ENCODE data around the gene PRSS57. TPM values are rescaled to one million over a fixed set of nuclear protein-coding genes. Genes with fewer than 3 reads are reported as not detected.

The PRSS57 gene
- total RNA-seq, 1 experiment from 2014 or later, result not detected

DNA sequence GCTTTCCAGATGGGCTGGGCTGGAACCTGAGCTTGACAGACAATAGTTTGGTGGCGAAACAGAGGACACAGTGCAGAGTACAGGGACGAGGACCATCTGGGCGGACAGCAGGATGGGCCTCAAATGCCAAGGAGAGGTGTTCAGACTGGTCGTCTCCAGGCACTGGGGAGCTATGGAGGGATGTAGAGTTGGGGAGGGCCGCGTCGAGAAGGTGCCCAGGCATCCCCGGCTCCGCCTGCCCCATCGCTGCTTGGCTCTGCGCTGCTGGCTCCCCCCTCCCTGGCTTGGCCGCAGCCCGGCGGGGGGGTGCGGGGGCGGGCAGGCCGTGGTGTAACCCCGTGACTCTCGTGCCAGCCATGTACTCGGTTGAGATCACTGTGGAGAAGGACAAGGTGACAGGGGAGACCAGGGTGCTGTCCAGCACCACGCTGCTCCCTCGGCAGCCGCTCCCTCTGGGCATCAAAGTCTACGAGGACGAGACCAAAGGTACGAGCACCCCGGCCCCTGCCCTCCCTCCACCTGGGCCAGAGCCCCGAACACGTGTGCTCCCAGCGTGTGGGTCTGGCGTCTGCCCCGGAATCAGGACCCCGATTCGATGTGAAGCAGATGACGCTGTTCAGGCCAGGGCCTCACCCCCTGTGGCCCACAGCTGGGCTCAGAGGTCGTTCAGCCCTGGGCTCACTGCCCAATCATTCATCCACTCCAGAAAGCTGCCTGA is 44.9 kb upstream of the PRSS57 start:
- Mint-ChIP-seq H3K4me1 (ENCODE audit: insufficient read depth, unreplicated experiment) (no peaks in the 10 kb centered on the region), H3K27ac (ENCODE audit: low read depth, unreplicated experiment) (no peak overlapping the region), H3K36me3 (ENCODE audit: insufficient read depth, unreplicated experiment) (peaks cover 6% of the 10 kb centered on the region), H3K9me3 (ENCODE audit: unreplicated experiment) (no peaks in the 10 kb centered on the region), H3K4me3 (ENCODE audit: unreplicated experiment) (no peak overlapping the region), H3K27me3 (ENCODE audit: insufficient read depth, unreplicated experiment) (no peaks in the 10 kb centered on the region)
- DNase-seq (ENCODE audit: unreplicated experiment), result no peak
- intact Hi-C loops (cut with micrococcal nuclease), result no loop called here
- POLR2A ChIA-PET, result no interaction called here
- TF ChIP-seq, protein P1, sequence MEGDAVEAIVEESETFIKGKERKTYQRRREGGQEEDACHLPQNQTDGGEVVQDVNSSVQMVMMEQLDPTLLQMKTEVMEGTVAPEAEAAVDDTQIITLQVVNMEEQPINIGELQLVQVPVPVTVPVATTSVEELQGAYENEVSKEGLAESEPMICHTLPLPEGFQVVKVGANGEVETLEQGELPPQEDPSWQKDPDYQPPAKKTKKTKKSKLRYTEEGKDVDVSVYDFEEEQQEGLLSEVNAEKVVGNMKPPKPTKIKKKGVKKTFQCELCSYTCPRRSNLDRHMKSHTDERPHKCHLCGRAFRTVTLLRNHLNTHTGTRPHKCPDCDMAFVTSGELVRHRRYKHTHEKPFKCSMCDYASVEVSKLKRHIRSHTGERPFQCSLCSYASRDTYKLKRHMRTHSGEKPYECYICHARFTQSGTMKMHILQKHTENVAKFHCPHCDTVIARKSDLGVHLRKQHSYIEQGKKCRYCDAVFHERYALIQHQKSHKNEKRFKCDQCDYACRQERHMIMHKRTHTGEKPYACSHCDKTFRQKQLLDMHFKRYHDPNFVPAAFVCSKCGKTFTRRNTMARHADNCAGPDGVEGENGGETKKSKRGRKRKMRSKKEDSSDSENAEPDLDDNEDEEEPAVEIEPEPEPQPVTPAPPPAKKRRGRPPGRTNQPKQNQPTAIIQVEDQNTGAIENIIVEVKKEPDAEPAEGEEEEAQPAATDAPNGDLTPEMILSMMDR (IDR thresholded peaks at IDR 0.05; ENCODE audit: unreplicated experiment), result no peak
- BruUV-seq (replicated peaks), result no TSS peak
- CTCF ChIA-PET, result interaction anchor here (0.6 to 0.7 kb wide), 6 partner anchors 28 to 1207 kb away, joined by 3 to 4 read pairs (median 3); no protein-coding TSS in a partner anchor

DNA sequence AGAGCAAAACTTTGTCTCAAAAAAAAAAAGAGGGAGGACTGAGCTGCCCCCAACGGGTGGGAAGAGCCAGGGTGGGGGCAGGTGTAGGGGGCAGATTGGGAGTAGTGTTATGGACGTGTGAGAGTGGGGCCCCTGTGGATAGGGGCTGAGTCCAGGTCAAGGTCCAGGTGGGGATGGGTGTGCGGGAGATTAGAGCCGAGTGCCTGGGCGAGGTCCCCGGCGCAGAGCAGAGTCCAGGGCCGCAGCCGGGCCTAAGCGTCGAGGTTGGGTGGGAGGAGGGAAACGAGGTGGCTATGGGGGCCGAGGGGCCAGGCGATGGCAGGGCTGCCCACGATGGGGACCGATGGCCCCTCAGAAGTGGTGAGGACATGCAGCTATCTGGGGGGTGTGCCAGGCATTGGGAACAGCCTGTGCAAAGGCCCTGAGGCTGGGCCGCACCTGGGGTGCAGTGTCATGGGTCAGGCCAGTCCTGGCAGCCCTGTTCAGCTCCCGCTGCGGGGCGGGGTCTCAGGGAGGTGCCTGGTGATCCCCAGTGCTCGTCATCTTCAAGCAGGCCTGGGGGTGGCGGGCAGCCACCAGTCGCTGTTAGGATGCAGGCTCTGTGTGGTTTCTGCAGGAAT is 43.4 kb upstream of the PRSS57 start:
- Mint-ChIP-seq H3K4me3 (ENCODE audit: unreplicated experiment) (no peak overlapping the region), H3K36me3 (ENCODE audit: insufficient read depth, unreplicated experiment) (peaks cover 6% of the 10 kb centered on the region), H3K27me3 (ENCODE audit: insufficient read depth, unreplicated experiment) (no peaks in the 10 kb centered on the region), H3K27ac (ENCODE audit: low read depth, unreplicated experiment) (no peak overlapping the region), H3K4me1 (ENCODE audit: insufficient read depth, unreplicated experiment) (no peaks in the 10 kb centered on the region), H3K9me3 (ENCODE audit: unreplicated experiment) (no peaks in the 10 kb centered on the region)
- ChIA-PET CTCF (interaction anchor here (1.1 kb wide), 1 partner anchor 263 kb away, joined by 3 read pairs; no protein-coding TSS in a partner anchor), POLR2A (no interaction called here)
- intact Hi-C loops (cut with micrococcal nuclease), result no loop called here
- TF ChIP-seq, protein P1 (IDR thresholded peaks at IDR 0.05; ENCODE audit: unreplicated experiment), result no peak
- no peak for DNase-seq (ENCODE audit: unreplicated experiment)
- BruUV-seq (replicated peaks), result no TSS peak

DNA sequence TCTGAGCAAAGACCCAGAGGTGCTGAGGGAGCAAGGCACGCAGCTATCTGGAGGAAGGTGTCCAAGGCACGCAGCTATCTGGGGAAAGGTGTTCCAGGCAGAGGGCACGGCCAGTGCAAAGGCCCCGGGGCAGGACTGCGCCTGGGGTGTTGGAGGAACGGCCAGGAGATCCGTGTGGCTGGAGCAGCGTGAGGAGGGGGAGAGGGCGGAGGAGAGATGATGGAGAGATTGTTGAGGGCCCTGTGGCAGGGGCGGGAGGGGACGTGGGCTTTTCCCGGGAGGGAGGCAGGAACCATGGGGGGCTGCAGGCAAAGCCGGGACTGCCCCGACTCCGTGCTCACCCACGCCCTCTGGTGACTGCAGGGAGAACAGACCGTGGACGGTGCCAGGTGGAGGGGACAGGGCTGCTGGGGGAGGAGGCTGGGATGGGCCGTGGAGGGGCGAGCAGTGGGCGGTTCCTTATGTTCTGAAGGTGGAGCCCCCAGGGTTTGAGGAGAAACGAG is 42.4 kb upstream of the PRSS57 start:
- TF ChIP-seq, protein P1 (IDR thresholded peaks at IDR 0.05; ENCODE audit: unreplicated experiment), result peak; percentile 52
- intact Hi-C loops (cut with micrococcal nuclease), result no loop called here
- no peaks in the 10 kb centered on the region for H3K9me3 Mint-ChIP-seq (ENCODE audit: unreplicated experiment)
- DNase-seq (ENCODE audit: unreplicated experiment), result peak; percentile 47
- H3K27me3 Mint-ChIP-seq (ENCODE audit: insufficient read depth, unreplicated experiment), result no peaks in the 10 kb centered on the region
- H3K36me3 Mint-ChIP-seq (ENCODE audit: insufficient read depth, unreplicated experiment), result peaks cover 6% of the 10 kb centered on the region
- BruUV-seq (replicated peaks), result no TSS peak
- H3K27ac Mint-ChIP-seq (ENCODE audit: low read depth, unreplicated experiment), result no peak overlapping the region
- POLR2A ChIA-PET, result interaction anchor here (0.5 to 1.3 kb wide), 5 partner anchors 15 to 206 kb away, joined by 3 to 4 read pairs (median 3); no protein-coding TSS in a partner anchor
- CTCF ChIA-PET, result interaction anchor here (0.6 to 1.1 kb wide), 3 partner anchors 9 to 53 kb away, joined by 3 read pairs; no protein-coding TSS in a partner anchor
- peaks cover 5% of the 10 kb centered on the region for H3K4me1 Mint-ChIP-seq (ENCODE audit: insufficient read depth, unreplicated experiment)
- H3K4me3 Mint-ChIP-seq (ENCODE audit: unreplicated experiment), result no peak overlapping the region

DNA sequence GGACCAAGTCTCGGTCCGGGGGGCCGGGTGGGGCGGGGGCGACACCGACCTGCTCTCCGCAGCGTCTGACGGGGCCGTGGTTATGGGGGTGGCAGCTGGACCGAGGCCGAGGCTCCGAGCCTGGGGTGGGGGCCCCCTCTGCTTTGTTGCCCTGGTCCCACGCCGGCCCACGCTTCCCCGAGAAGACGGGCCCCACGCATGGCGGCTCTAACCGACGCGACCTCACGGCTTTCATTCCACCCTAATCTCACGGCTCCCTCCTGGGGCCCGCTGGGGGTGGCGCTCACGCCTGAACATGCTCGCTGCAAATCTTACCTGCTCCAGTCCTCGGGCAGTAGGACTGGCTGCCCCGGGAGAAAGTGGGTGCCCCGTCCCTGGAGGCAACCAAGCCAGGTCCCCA is 40.9 kb upstream of the PRSS57 start:
- no peak overlapping the region for H3K4me3 Mint-ChIP-seq (ENCODE audit: unreplicated experiment)
- DNase-seq (ENCODE audit: unreplicated experiment), result no peak
- intact Hi-C loops (cut with micrococcal nuclease), result no loop called here
- ChIA-PET CTCF (interaction anchor here (0.7 kb wide), 1 partner anchor 20 kb away, joined by 5 read pairs; no protein-coding TSS in a partner anchor), POLR2A (no interaction called here)
- peaks cover 5% of the 10 kb centered on the region for H3K4me1 Mint-ChIP-seq (ENCODE audit: insufficient read depth, unreplicated experiment)
- TF ChIP-seq, protein P1 (IDR thresholded peaks at IDR 0.05; ENCODE audit: unreplicated experiment), result no peak
- no peak overlapping the region for H3K27ac Mint-ChIP-seq (ENCODE audit: low read depth, unreplicated experiment)
- no peaks in the 10 kb centered on the region for H3K9me3 Mint-ChIP-seq (ENCODE audit: unreplicated experiment)
- BruUV-seq (replicated peaks), result no TSS peak
- H3K36me3 Mint-ChIP-seq (ENCODE audit: insufficient read depth, unreplicated experiment), result peaks cover 4% of the 10 kb centered on the region
- H3K27me3 Mint-ChIP-seq (ENCODE audit: insufficient read depth, unreplicated experiment), result no peaks in the 10 kb centered on the region

Measured in MCF 10A (cell line).